Calu3 (cell line): Measurements from ENCODE around the gene EXOC7. TPM values are rescaled to one million over a fixed set of nuclear protein-coding genes. Genes with fewer than 3 reads are reported as not detected.
A peak's percentile ranks its signal among the peaks of the same experiment; 100 is the strongest.

Source experiments
- BruUV-seq: library from RNA; stranded (reverse); fragments of 400-500 nt; replicated peaks from 2 replicates; lab custom pipeline; 2021; lab: Mats Ljungman, UMichigan
- CTCF ChIA-PET: fragments of 300-600 bp; sonication (Branson Sonifier 250); formaldehyde crosslinking; loops from one replicate; lab custom pipeline; 2022; ENCODE audit warnings: antibody characterized with exemption; lab: Charles Lee
- DNase-seq: peaks from one replicate; pipeline ENCODE4 v3.0.0; 2022
- H3K27ac Mint-ChIP-seq: one replicate; pipeline ENCODE4 v1.8.0; 2022; ENCODE audit warnings: mixed read lengths; ENCODE audit not compliant: unreplicated experiment
- H3K27me3 Mint-ChIP-seq: one replicate; pipeline ENCODE4 v1.8.0; 2022; ENCODE audit warnings: mixed read lengths; ENCODE audit not compliant: unreplicated experiment
- H3K36me3 Mint-ChIP-seq: one replicate; pipeline ENCODE4 v1.8.0; 2022; ENCODE audit warnings: mild to moderate bottlenecking, moderate library complexity, mixed read lengths; ENCODE audit not compliant: insufficient read depth, unreplicated experiment
- H3K4me1 Mint-ChIP-seq: one replicate; pipeline ENCODE4 v1.8.0; 2022; ENCODE audit warnings: mild to moderate bottlenecking, low read depth, mixed read lengths; ENCODE audit not compliant: unreplicated experiment
- H3K4me3 Mint-ChIP-seq: one replicate; pipeline ENCODE4 v1.8.0; 2022; ENCODE audit warnings: mild to moderate bottlenecking, low read depth, moderate library complexity, mixed read lengths; ENCODE audit not compliant: unreplicated experiment
- H3K9me3 Mint-ChIP-seq: one replicate; pipeline ENCODE4 v1.8.0; 2022; ENCODE audit warnings: low read depth, mixed read lengths; ENCODE audit not compliant: unreplicated experiment
- intact Hi-C: fragments of 100-400 bp; cut with micrococcal nuclease; formaldehyde crosslinking; loops from one replicate; pipeline ENCODE4 v1.10.0; 2022; ENCODE audit not compliant: unreplicated experiment
- total RNA-seq: library from RNA; stranded (reverse); gene quantifications from 2 replicates; pipeline ENCODE4 v1.2.3, GENCODE V29; 2022
- TF ChIP-seq, protein P1 (sequence below): fragments of 200-600 bp; IDR thresholded peaks from one replicate; pipeline ENCODE4 v1.8.0; 2022; ENCODE audit warnings: antibody characterized with exemption; ENCODE audit not compliant: unreplicated experiment

Gene EXOC7
- total RNA-seq, 1 experiment from 2014 or later: 122 TPM

DNA sequence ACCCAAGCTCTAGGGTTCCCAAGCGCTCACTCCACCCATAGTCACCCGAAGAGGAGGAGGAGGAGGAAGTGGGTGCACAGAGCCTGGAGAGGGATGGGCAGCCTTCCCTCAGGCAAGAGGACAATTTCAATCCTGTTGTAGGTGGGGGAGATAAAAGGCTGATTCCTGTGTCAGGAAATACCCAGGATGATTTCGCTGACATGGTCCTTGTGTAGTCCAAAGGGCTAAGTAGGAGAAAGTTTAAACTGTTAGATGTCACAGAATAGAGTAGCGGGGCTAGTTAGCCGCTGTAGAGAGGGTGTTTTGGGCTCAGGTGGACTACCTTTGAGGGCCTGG lies 1.3 kb upstream of the EXOC7 start:
- Mint-ChIP-seq H3K9me3 (no peaks in the 10 kb centered on the region), H3K27ac (no peak overlapping the region)
- CTCF ChIA-PET: no interaction called here

DNA sequence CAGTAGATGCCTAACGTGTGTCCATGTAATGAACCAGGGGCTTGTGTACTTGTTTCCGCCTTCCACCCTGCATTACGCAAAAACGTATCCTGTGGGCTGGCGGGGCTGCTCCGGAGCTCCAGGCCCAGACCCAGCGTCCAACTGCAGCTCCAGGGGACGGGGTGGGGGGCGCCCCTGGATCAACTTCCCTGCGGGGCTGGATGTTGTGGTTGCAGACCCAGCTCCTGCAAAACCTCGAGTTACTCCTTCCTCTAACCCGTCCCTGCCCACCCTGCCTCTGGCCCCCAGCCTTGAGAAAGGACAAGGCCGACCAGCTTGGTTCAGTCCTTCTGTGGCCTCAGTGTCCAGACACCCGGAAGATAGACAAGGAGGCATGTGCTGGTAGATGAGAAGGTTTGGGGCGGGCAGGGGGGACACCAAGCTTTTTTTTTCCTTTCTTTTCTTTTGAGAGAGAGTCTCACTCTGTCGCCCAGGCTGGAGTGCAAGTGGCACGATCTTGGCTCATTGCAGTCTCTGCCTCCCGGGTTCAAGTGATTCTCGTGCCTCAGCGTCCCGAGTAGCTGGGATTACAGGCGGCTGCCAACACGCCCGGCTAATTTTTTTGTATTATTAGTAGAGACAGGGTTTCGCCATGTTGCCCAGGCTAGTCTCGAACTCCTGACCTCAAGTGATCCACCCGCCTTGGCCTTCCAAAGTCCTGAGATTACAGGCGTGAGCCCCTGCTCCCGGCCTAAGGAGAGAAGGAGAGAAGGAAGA lies 731 bp upstream of the EXOC7 start:
- CTCF ChIA-PET: no interaction called here
- Mint-ChIP-seq H3K27ac (peak overlapping the region; percentile 72), H3K4me3 (peak overlapping the region; percentile 94), H3K36me3 (peaks cover 30% of the 10 kb centered on the region), H3K4me1 (no peaks in the 10 kb centered on the region), H3K9me3 (no peaks in the 10 kb centered on the region), H3K27me3 (no peaks in the 10 kb centered on the region)
- TF ChIP-seq, protein P1, sequence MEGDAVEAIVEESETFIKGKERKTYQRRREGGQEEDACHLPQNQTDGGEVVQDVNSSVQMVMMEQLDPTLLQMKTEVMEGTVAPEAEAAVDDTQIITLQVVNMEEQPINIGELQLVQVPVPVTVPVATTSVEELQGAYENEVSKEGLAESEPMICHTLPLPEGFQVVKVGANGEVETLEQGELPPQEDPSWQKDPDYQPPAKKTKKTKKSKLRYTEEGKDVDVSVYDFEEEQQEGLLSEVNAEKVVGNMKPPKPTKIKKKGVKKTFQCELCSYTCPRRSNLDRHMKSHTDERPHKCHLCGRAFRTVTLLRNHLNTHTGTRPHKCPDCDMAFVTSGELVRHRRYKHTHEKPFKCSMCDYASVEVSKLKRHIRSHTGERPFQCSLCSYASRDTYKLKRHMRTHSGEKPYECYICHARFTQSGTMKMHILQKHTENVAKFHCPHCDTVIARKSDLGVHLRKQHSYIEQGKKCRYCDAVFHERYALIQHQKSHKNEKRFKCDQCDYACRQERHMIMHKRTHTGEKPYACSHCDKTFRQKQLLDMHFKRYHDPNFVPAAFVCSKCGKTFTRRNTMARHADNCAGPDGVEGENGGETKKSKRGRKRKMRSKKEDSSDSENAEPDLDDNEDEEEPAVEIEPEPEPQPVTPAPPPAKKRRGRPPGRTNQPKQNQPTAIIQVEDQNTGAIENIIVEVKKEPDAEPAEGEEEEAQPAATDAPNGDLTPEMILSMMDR: no peak
- intact Hi-C loops: no loop called here
- no TSS peak for BruUV-seq
- DNase-seq: no peak

More for the DNA sequence above, 1.3 kb upstream of the EXOC7 start:
- intact Hi-C loops: no loop called here
- no peak for DNase-seq
- H3K36me3 Mint-ChIP-seq: peaks cover 25% of the 10 kb centered on the region
- no peak overlapping the region for H3K4me3 Mint-ChIP-seq
- H3K4me1 Mint-ChIP-seq: no peaks in the 10 kb centered on the region
- no TSS peak for BruUV-seq
- H3K27me3 Mint-ChIP-seq: no peaks in the 10 kb centered on the region
- TF ChIP-seq, protein P1: no peak

GRCh38 chr17:76102944-76103273 lies 678 bp downstream of the EXOC7 start:
- Mint-ChIP-seq H3K27ac (peak overlapping the region; percentile 72), H3K27me3 (no peaks in the 10 kb centered on the region), H3K4me3 (peak overlapping the region; percentile 94), H3K36me3 (peaks cover 41% of the 10 kb centered on the region), H3K4me1 (no peaks in the 10 kb centered on the region), H3K9me3 (no peaks in the 10 kb centered on the region)
- TF ChIP-seq, protein P1: no peak
- CTCF ChIA-PET: interaction anchor here (1.1 to 1.2 kb wide), 2 partner anchors 89 to 177 kb away, joined by 3 to 4 read pairs; no protein-coding TSS in a partner anchor
- intact Hi-C loops: no loop called here
- BruUV-seq: no TSS peak
- DNase-seq: no peak

- H3K27me3 Mint-ChIP-seq: no peaks in the 10 kb centered on the region
- no peaks in the 10 kb centered on the region for H3K9me3 Mint-ChIP-seq
- intact Hi-C loops: no loop called here
- H3K27ac Mint-ChIP-seq: no peak overlapping the region
- CTCF ChIA-PET: no interaction called here
- BruUV-seq: no TSS peak
- H3K4me1 Mint-ChIP-seq: no peaks in the 10 kb centered on the region
- H3K4me3 Mint-ChIP-seq: no peak overlapping the region
- DNase-seq: no peak
- H3K36me3 Mint-ChIP-seq: peaks cover 48% of the 10 kb centered on the region
- TF ChIP-seq, protein P1: no peak
These were observed 5.8 kb downstream of the EXOC7 start for GRCh38 chr17:76097716-76098295.
